SK-N-SH treated with all-trans-retinoic acid at 6 μM for 48 hours (cell line): Measurements from ENCODE around the gene STK11.

Experiments used
- ARNTL ChIP-seq: fragments of 450-650 bp; formaldehyde crosslinking; IDR thresholded peaks from 2 replicates; pipeline ENCODE4 v1.5.0; 2020; ENCODE audit warnings: low read depth, mild to moderate bottlenecking, moderate library complexity, borderline replicate concordance
- ISL1 ChIP-seq: fragments of 250-450 bp; sonication (Bioruptor Pico); IDR thresholded peaks from 2 replicates; pipeline ENCODE4 v2.1.2; 2022; ENCODE audit warnings: mild to moderate bottlenecking, moderate library complexity
- RARB ChIP-seq: fragments of 250-450 bp; sonication (Bioruptor Pico); IDR thresholded peaks from 2 replicates; pipeline ENCODE4 v1.8.0; 2021; ENCODE audit warnings: mild to moderate bottlenecking, moderate library complexity
- SNAI2 ChIP-seq: fragments of 250-450 bp; sonication (Bioruptor Pico); IDR thresholded peaks from 2 replicates; pipeline ENCODE4 v1.5.0; 2020; ENCODE audit warnings: mild to moderate bottlenecking, moderate library complexity
- ZC3H10 ChIP-seq: fragments of 250-450 bp; sonication (Bioruptor Pico); IDR thresholded peaks from 2 replicates; pipeline ENCODE4 v1.5.1; 2021; ENCODE audit warnings: mild to moderate bottlenecking, moderate library complexity
- ZNF70 ChIP-seq: fragments of 450-650 bp; formaldehyde crosslinking; IDR thresholded peaks from 2 replicates; pipeline ENCODE4 v1.5.0; 2020; ENCODE audit warnings: mild to moderate bottlenecking, moderate library complexity
- TF ChIP-seq, protein P1 (sequence below): fragments of 250-450 bp; sonication (Bioruptor Pico); IDR thresholded peaks from 2 replicates; pipeline ENCODE4 v1.8.0; 2020; ENCODE audit warnings: mild to moderate bottlenecking, moderate library complexity, borderline replicate concordance
- TF ChIP-seq, protein P2 (sequence below): fragments of 250-450 bp; sonication (Bioruptor Pico); IDR thresholded peaks from 2 replicates; pipeline ENCODE4 v1.5.1; 2020; ENCODE audit warnings: low read depth, mild to moderate bottlenecking, moderate library complexity

DNA sequence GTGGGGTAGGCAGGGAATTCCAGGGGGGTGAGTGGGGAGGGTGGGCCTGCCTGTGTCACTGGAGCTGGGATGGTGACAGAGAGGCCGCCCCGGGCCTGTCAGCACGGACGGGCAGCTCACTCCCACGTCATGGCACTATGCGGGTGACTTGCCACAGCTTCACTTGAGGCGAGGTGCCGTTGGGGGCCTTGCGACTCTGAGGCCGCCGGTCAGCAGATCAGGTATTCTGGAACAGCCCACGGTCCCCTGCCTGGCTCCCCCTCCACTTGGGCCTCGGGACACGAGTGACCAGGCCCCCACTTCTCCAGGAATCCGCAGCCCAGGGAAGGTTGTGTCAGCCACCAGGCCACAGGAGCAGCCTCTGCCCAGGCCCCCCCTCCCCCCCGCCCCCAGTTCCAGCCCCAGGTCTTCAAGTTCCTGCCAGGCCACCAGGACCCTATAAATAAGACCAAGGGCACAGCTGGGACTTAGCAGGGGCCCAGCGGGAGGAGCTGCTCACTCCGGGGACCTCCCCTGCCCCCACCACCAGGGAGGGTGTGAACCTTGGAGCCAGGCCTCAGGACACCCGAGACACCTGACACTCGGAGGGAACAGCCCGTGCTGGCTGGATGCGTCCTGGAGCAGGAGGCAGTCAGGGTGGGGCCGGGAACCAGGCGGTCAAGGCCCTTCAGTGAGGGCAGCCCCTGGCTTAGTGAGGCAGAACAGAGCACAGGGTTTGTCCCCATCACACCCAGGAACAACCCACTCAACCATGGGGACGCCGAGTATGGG lies 40.1 kb downstream of the STK11 start:
- no peak for TF ChIP-seq SNAI2 (CRISPR knock-in tag)
- TF ChIP-seq, protein P1, sequence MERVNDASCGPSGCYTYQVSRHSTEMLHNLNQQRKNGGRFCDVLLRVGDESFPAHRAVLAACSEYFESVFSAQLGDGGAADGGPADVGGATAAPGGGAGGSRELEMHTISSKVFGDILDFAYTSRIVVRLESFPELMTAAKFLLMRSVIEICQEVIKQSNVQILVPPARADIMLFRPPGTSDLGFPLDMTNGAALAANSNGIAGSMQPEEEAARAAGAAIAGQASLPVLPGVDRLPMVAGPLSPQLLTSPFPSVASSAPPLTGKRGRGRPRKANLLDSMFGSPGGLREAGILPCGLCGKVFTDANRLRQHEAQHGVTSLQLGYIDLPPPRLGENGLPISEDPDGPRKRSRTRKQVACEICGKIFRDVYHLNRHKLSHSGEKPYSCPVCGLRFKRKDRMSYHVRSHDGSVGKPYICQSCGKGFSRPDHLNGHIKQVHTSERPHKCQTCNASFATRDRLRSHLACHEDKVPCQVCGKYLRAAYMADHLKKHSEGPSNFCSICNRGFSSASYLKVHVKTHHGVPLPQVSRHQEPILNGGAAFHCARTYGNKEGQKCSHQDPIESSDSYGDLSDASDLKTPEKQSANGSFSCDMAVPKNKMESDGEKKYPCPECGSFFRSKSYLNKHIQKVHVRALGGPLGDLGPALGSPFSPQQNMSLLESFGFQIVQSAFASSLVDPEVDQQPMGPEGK (CRISPR knock-in tag) = no peak
- no peak for TF ChIP-seq ARNTL
- TF ChIP-seq ZC3H10 (CRISPR knock-in tag) = no peak
- no peak for TF ChIP-seq ISL1 (CRISPR knock-in tag)
- TF ChIP-seq, protein P2, sequence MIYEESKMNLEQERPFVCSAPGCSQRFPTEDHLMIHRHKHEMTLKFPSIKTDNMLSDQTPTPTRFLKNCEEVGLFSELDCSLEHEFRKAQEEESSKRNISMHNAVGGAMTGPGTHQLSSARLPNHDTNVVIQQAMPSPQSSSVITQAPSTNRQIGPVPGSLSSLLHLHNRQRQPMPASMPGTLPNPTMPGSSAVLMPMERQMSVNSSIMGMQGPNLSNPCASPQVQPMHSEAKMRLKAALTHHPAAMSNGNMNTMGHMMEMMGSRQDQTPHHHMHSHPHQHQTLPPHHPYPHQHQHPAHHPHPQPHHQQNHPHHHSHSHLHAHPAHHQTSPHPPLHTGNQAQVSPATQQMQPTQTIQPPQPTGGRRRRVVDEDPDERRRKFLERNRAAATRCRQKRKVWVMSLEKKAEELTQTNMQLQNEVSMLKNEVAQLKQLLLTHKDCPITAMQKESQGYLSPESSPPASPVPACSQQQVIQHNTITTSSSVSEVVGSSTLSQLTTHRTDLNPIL (CRISPR knock-in tag) = no peak
- no peak for TF ChIP-seq RARB (CRISPR knock-in tag)
- no peak for TF ChIP-seq ZNF70 (CRISPR knock-in tag)
